Measurements from ENCODE around the gene C2CD3.

GRCh38 chr11:74123008-74123448 is 47.8 kb downstream of the C2CD3 start:
- TF ChIP-seq CTCF (IDR thresholded peaks at IDR 0.05; ENCODE audit: insufficient read depth, low read depth, low read length): no peak
- no peak for TF ChIP-seq EZH2 (IDR thresholded peaks at IDR 0.05; ENCODE audit: insufficient read depth, low read length)

All from astrocyte (in vitro differentiated cells and primary cell).